Liver (tissue), 9 donors: Measurements from ENCODE around the gene PRPSAP2. TPM values are rescaled to one million over a fixed set of nuclear protein-coding genes. Genes with fewer than 3 reads are reported as not detected.

ENCODE experiments used
- DNase-seq: peaks from one replicate; pipeline ENCODE4 v3.0.0-alpha.2; 2017; ENCODE audit warnings: low spot score
- H3K27ac ChIP-seq, 2 donors: one replicate each; pipeline ENCODE4 v1.7.0; 2013; ENCODE audit warnings: inconsistent platforms in 2 of 2, low read length in 2 of 2, control low read depth in 1 of 2, low read depth in 1 of 2, mild to moderate bottlenecking in 1 of 2
- H3K27me3 ChIP-seq, 4 donors: one replicate each; pipeline versions ENCODE4 v1.6.1 to v1.7.0; 2013; ENCODE audit warnings: low read length in 3 of 4, inconsistent platforms in 1 of 4, mild to moderate bottlenecking in 1 of 4, moderate library complexity in 1 of 4; ENCODE audit not compliant: control insufficient read depth in 4 of 4, insufficient read depth in 4 of 4
- H3K36me3 ChIP-seq, 4 donors: one replicate each; pipeline versions ENCODE4 v1.6.1 to v1.7.0; 2013; ENCODE audit warnings: low read length in 3 of 4, mild to moderate bottlenecking in 3 of 4, low read depth in 1 of 4, moderate library complexity in 1 of 4; ENCODE audit not compliant: control insufficient read depth in 4 of 4, insufficient read depth in 3 of 4
- H3K4me1 ChIP-seq, 4 donors: one replicate each; pipeline versions ENCODE4 v1.6.1 to v1.7.0; 2013; ENCODE audit warnings: low read length in 3 of 4, mild to moderate bottlenecking in 3 of 4, moderate library complexity in 1 of 4; ENCODE audit not compliant: control insufficient read depth in 4 of 4, insufficient read depth in 4 of 4
- H3K4me3 ChIP-seq, 3 donors: one replicate each; pipeline versions ENCODE4 v1.6.1 to v1.7.0; 2013; ENCODE audit warnings: low read length in 3 of 3, control low read depth in 1 of 3, low read depth in 1 of 3, mild to moderate bottlenecking in 1 of 3
- H3K9ac ChIP-seq, 2 donors: one replicate each; pipeline ENCODE4 v1.7.0; 2013; ENCODE audit warnings: low read length in 2 of 2, mild to moderate bottlenecking in 2 of 2, moderate library complexity in 2 of 2, control low read depth in 1 of 2, low read depth in 1 of 2
- H3K9me3 ChIP-seq, 4 donors: one replicate each; pipeline versions ENCODE4 v1.6.1 to v1.7.0; 2013; ENCODE audit warnings: low read length in 3 of 4; ENCODE audit not compliant: control insufficient read depth in 4 of 4
- ATF3 ChIP-seq: IDR thresholded peaks from 2 replicates; pipeline ENCODE4 v1.6.1; 2016; ENCODE audit warnings: antibody characterized with exemption
- CTCF ChIP-seq: fragments of 150-350 bp; IDR thresholded peaks from 2 replicates; pipeline ENCODE4 v1.5.1; 2017; ENCODE audit warnings: improper control_type of control experiment, low read depth, low read length; ENCODE audit not compliant: missing input control
- FOXA1 ChIP-seq: IDR thresholded peaks from 2 replicates; pipeline ENCODE4 v1.6.1; 2016; ENCODE audit warnings: antibody characterized with exemption
- FOXA2 ChIP-seq: IDR thresholded peaks from 2 replicates; pipeline ENCODE4 v1.6.1; 2016; ENCODE audit warnings: antibody characterized with exemption
- GABPA ChIP-seq, 2 donors: IDR thresholded peaks in 1 of 2; conservative IDR thresholded peaks in 1 of 2; 2 replicates each; pipeline ENCODE4 v1.6.1; 2016; ENCODE audit warnings: antibody characterized with exemption in 2 of 2, mild to moderate bottlenecking in 1 of 2, moderate library complexity in 1 of 2
- HNF4A ChIP-seq, 2 donors: conservative IDR thresholded peaks; 2 replicates each; pipeline ENCODE4 v1.6.1; 2016; ENCODE audit warnings: antibody characterized with exemption in 2 of 2, mild to moderate bottlenecking in 2 of 2
- HNF4G ChIP-seq: IDR thresholded peaks from 2 replicates; pipeline ENCODE4 v1.6.1; 2016; ENCODE audit warnings: antibody characterized with exemption
- JUND ChIP-seq, 2 donors: IDR thresholded peaks; 2 replicates each; pipeline ENCODE4 v1.6.1; 2016; ENCODE audit warnings: antibody characterized with exemption in 2 of 2
- MAX ChIP-seq: IDR thresholded peaks from 2 replicates; pipeline ENCODE4 v1.6.1; 2016; ENCODE audit warnings: antibody characterized with exemption
- NR2F2 ChIP-seq: IDR thresholded peaks from 2 replicates; pipeline ENCODE4 v1.6.1; 2016; ENCODE audit warnings: antibody characterized with exemption
- RAD21 ChIP-seq, 2 donors: IDR thresholded peaks; 2 replicates each; pipeline ENCODE4 v1.6.1; 2016; ENCODE audit warnings: antibody characterized with exemption in 2 of 2, mild to moderate bottlenecking in 2 of 2
- REST ChIP-seq: IDR thresholded peaks from 2 replicates; pipeline ENCODE4 v1.6.1; 2016; ENCODE audit warnings: antibody characterized with exemption, mild to moderate bottlenecking
- RXRA ChIP-seq, 2 donors: IDR thresholded peaks; 2 replicates each; pipeline ENCODE4 v1.6.1; 2017 to 2018; ENCODE audit warnings: antibody characterized with exemption in 2 of 2, mild to moderate bottlenecking in 1 of 2
- SP1 ChIP-seq: IDR thresholded peaks from 2 replicates; pipeline ENCODE4 v1.6.1; 2018; ENCODE audit warnings: antibody characterized with exemption, mild to moderate bottlenecking
- TAF1 ChIP-seq: conservative IDR thresholded peaks from 2 replicates; pipeline ENCODE4 v1.6.1; 2016; ENCODE audit warnings: antibody characterized with exemption, mild to moderate bottlenecking
- YY1 ChIP-seq: IDR thresholded peaks from 2 replicates; pipeline ENCODE4 v1.6.1; 2016; ENCODE audit warnings: antibody characterized with exemption, mild to moderate bottlenecking
- ZBTB33 ChIP-seq: IDR thresholded peaks from 2 replicates; pipeline ENCODE4 v1.6.1; 2016; ENCODE audit warnings: antibody characterized with exemption
- WGBS: extraction: QIAGEN DNeasy Blood & Tissue Kit; methylation state at CpG from one replicate; pipeline ENCODE4 v1.1.7; 2013; 5-methylcytosine and 5-hydroxymethylcytosine counted together
- polyA plus RNA-seq, 2 donors: library from polyadenylated mRNA; stranded (reverse) in 1 of 2; unstranded in 1 of 2; fragments of 200-250 nt in 1 of 2; fragments of >200 nt in 1 of 2; fragmentation: Nextera tagmentation in 1 of 2; extraction: Ambion mirVana in 1 of 2; gene quantifications; one replicate each; pipeline versions ENCODE4 v1.2.1 to v1.2.3, GENCODE V29; 2013 to 2015
- total RNA-seq, 2 donors: library from RNA; depleted of rRNA; stranded (reverse); fragments of >200 nt; gene quantifications; one replicate each; pipeline ENCODE4 v1.2.3, GENCODE V29; 2014
- donor health status: healthy.
- donor health status: healthy.
- donor health status: healthy.
- donor health status: healthy.
- donor health status: healthy.

The PRPSAP2 gene
- total and polyA plus RNA-seq, 4 donors = 10.2 to 31.4 (median 16.7) TPM

- WGBS = 96% methylated on average over 6 of the region's 6 CpGs
- no peak overlapping the region for H3K4me3 ChIP-seq
- H3K27ac ChIP-seq = no peak overlapping the region
- H3K9ac ChIP-seq = no peak overlapping the region
- H3K36me3 ChIP-seq = peaks cover 23 to 67% (median 41%) of the 10 kb centered on the region in 4 donors
- DNase-seq = no peak
- H3K27me3 ChIP-seq = no peaks in the 10 kb centered on the region
- no peaks in the 10 kb centered on the region for H3K4me1 ChIP-seq
- no peaks in the 10 kb centered on the region for H3K9me3 ChIP-seq
- no peak for TF ChIP-seq ATF3
- TF ChIP-seq NR2F2 = no peak
- TF ChIP-seq MAX = no peak
- TF ChIP-seq RXRA (IDR thresholded peaks at IDR 0.05) = no peak
- no peak for TF ChIP-seq CTCF
- TF ChIP-seq FOXA1 = no peak
- no peak for TF ChIP-seq ZBTB33
- TF ChIP-seq FOXA2 = no peak
- TF ChIP-seq HNF4G = no peak
- TF ChIP-seq JUND (IDR thresholded peaks at IDR 0.05) = no peak
- TF ChIP-seq RAD21 (IDR thresholded peaks at IDR 0.05) = no peak
- TF ChIP-seq GABPA (IDR thresholded peaks at IDR 0.05 in 1 of 2, conservative IDR thresholded peaks at IDR 0.05 in 1 of 2) = no peak
These were observed 19.2 kb downstream of the PRPSAP2 start for GRCh38 chr17:18877104-18877645.

- no peaks in the 10 kb centered on the region for H3K9me3 ChIP-seq
- H3K9ac ChIP-seq = no peak overlapping the region
- H3K27me3 ChIP-seq = no peaks in the 10 kb centered on the region
- H3K27ac ChIP-seq = no peak overlapping the region
- WGBS = 73% methylated on average over 4 of the region's 9 CpGs
- peaks cover 5 to 31% (median 27%) of the 10 kb centered on the region in 4 donors for H3K36me3 ChIP-seq
- DNase-seq = no peak
- no peak overlapping the region for H3K4me3 ChIP-seq
- peaks cover 2 to 7% (median 4%) of the 10 kb centered on the region in 4 donors for H3K4me1 ChIP-seq
- TF ChIP-seq TAF1 = no peak
- TF ChIP-seq FOXA2 = no peak
- TF ChIP-seq ATF3 = no peak
- TF ChIP-seq HNF4A (conservative IDR thresholded peaks at IDR 0.05) = no peak
- TF ChIP-seq RXRA (IDR thresholded peaks at IDR 0.05) = no peak
- TF ChIP-seq REST = no peak
- TF ChIP-seq JUND (IDR thresholded peaks at IDR 0.05) = no peak
- no peak for TF ChIP-seq ZBTB33
- no peak for TF ChIP-seq NR2F2
- no peak for TF ChIP-seq RAD21 (IDR thresholded peaks at IDR 0.05)
- TF ChIP-seq MAX = no peak
- no peak for TF ChIP-seq GABPA (IDR thresholded peaks at IDR 0.05 in 1 of 2, conservative IDR thresholded peaks at IDR 0.05 in 1 of 2)
- TF ChIP-seq SP1 = no peak
- no peak for TF ChIP-seq CTCF
- TF ChIP-seq FOXA1 = no peak
- no peak for TF ChIP-seq HNF4G
- TF ChIP-seq YY1 = no peak
These were observed 30.9 kb downstream of the PRPSAP2 start for GRCh38 chr17:18888766-18889290.
